ENCODE data around the gene SEC16B.
A peak's percentile ranks its signal among the peaks of the same experiment; 100 is the strongest.

The SEC16B gene

DNA sequence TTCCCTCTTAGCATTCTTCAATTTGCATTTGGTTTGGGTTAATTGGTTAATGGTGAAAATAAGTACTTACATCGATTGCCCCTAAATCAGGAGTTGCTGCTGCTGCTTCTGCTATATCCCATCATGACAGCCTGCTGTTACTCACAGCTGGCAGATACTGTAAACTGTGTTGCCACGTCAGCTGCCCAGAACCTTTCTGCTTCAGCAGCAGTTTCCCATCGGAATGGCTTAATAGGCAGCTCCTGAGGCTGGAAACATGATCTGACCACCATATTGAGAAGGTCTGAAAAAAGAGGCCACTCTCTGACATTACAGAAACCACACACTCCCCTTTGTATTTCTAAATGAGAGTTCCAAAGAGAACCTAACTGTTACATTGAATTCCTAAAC lies 14.3 kb upstream of the SEC16B start (continued):
- TF ChIP-seq, protein P1, sequence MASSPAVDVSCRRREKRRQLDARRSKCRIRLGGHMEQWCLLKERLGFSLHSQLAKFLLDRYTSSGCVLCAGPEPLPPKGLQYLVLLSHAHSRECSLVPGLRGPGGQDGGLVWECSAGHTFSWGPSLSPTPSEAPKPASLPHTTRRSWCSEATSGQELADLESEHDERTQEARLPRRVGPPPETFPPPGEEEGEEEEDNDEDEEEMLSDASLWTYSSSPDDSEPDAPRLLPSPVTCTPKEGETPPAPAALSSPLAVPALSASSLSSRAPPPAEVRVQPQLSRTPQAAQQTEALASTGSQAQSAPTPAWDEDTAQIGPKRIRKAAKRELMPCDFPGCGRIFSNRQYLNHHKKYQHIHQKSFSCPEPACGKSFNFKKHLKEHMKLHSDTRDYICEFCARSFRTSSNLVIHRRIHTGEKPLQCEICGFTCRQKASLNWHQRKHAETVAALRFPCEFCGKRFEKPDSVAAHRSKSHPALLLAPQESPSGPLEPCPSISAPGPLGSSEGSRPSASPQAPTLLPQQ (tag by site-specific recombination; IDR thresholded peaks at IDR 0.05), result peak; percentile 73; the same call in 1 of the 2 replicates
- TF ChIP-seq ZNF626 (tag by site-specific recombination; IDR thresholded peaks at IDR 0.05), result peak; percentile 87; the same call in 1 of the 2 replicates
- TF ChIP-seq ZNF596 (tag by site-specific recombination; IDR thresholded peaks at IDR 0.05), result no peak
- no peak for TF ChIP-seq ZBTB8A (tag by site-specific recombination; IDR thresholded peaks at IDR 0.05)
- no peak for TF ChIP-seq ZNF623 (tag by site-specific recombination; IDR thresholded peaks at IDR 0.05)
- TF ChIP-seq ZNF133 (tag by site-specific recombination; IDR thresholded peaks at IDR 0.05), result no peak
- no peak for TF ChIP-seq GLI4 (tag by site-specific recombination; IDR thresholded peaks at IDR 0.05)
- peak; percentile 68; the same call in 1 of the 2 replicates for TF ChIP-seq ZNF561 (tag by site-specific recombination; IDR thresholded peaks at IDR 0.05; ENCODE audit: borderline replicate concordance)
- no peak for TF ChIP-seq ZNF121 (tag by site-specific recombination; IDR thresholded peaks at IDR 0.05)
- TF ChIP-seq ZFHX2 (tag by site-specific recombination; conservative IDR thresholded peaks at IDR 0.05), result no peak
- peak; percentile 61; the same call in 1 of the 2 replicates for TF ChIP-seq TRIM28 (IDR thresholded peaks at IDR 0.05; ENCODE audit: borderline replicate concordance, low read length)
- no peak for TF ChIP-seq EGR2 (tag by site-specific recombination; IDR thresholded peaks at IDR 0.05; ENCODE audit: low read depth)
- TF ChIP-seq ZBTB48 (tag by site-specific recombination; IDR thresholded peaks at IDR 0.05), result peak; percentile 51; the same call in 1 of the 2 replicates
- TF ChIP-seq, protein P2, sequence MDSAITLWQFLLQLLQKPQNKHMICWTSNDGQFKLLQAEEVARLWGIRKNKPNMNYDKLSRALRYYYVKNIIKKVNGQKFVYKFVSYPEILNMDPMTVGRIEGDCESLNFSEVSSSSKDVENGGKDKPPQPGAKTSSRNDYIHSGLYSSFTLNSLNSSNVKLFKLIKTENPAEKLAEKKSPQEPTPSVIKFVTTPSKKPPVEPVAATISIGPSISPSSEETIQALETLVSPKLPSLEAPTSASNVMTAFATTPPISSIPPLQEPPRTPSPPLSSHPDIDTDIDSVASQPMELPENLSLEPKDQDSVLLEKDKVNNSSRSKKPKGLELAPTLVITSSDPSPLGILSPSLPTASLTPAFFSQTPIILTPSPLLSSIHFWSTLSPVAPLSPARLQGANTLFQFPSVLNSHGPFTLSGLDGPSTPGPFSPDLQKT (IDR thresholded peaks at IDR 0.05; ENCODE audit: borderline replicate concordance, low read depth, low read length), result no peak
- TF ChIP-seq HOXA7 (CRISPR knock-in tag; IDR thresholded peaks at IDR 0.05; ENCODE audit: borderline replicate concordance), result no peak
- TF ChIP-seq ZNF157 (tag by site-specific recombination; IDR thresholded peaks at IDR 0.05), result no peak
- TF ChIP-seq BCL11A (tag by site-specific recombination; IDR thresholded peaks at IDR 0.05; ENCODE audit: low read depth), result no peak
- TF ChIP-seq, protein P3, sequence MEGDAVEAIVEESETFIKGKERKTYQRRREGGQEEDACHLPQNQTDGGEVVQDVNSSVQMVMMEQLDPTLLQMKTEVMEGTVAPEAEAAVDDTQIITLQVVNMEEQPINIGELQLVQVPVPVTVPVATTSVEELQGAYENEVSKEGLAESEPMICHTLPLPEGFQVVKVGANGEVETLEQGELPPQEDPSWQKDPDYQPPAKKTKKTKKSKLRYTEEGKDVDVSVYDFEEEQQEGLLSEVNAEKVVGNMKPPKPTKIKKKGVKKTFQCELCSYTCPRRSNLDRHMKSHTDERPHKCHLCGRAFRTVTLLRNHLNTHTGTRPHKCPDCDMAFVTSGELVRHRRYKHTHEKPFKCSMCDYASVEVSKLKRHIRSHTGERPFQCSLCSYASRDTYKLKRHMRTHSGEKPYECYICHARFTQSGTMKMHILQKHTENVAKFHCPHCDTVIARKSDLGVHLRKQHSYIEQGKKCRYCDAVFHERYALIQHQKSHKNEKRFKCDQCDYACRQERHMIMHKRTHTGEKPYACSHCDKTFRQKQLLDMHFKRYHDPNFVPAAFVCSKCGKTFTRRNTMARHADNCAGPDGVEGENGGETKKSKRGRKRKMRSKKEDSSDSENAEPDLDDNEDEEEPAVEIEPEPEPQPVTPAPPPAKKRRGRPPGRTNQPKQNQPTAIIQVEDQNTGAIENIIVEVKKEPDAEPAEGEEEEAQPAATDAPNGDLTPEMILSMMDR (tag by site-specific recombination; IDR thresholded peaks at IDR 0.05), result no peak
- no peak for TF ChIP-seq ZNF311 (tag by site-specific recombination; IDR thresholded peaks at IDR 0.05; ENCODE audit: borderline replicate concordance)
- no peak for TF ChIP-seq ZNF707 (tag by site-specific recombination; IDR thresholded peaks at IDR 0.05)
- TF ChIP-seq, protein P4, sequence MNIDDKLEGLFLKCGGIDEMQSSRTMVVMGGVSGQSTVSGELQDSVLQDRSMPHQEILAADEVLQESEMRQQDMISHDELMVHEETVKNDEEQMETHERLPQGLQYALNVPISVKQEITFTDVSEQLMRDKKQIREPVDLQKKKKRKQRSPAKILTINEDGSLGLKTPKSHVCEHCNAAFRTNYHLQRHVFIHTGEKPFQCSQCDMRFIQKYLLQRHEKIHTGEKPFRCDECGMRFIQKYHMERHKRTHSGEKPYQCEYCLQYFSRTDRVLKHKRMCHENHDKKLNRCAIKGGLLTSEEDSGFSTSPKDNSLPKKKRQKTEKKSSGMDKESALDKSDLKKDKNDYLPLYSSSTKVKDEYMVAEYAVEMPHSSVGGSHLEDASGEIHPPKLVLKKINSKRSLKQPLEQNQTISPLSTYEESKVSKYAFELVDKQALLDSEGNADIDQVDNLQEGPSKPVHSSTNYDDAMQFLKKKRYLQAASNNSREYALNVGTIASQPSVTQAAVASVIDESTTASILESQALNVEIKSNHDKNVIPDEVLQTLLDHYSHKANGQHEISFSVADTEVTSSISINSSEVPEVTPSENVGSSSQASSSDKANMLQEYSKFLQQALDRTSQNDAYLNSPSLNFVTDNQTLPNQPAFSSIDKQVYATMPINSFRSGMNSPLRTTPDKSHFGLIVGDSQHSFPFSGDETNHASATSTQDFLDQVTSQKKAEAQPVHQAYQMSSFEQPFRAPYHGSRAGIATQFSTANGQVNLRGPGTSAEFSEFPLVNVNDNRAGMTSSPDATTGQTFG (tag by site-specific recombination; IDR thresholded peaks at IDR 0.05; ENCODE audit: borderline replicate concordance), result 0 out of 2 replicates have a peak, but pooled peaks have one; percentile 73
- TF ChIP-seq ZNF843 (tag by site-specific recombination; IDR thresholded peaks at IDR 0.05), result 0 out of 2 replicates have a peak, but pooled peaks have one; percentile 23
- no peak for TF ChIP-seq GLIS2 (tag by site-specific recombination; IDR thresholded peaks at IDR 0.05)
- TF ChIP-seq ZNF114 (tag by site-specific recombination; IDR thresholded peaks at IDR 0.05), result no peak
- no peak for TF ChIP-seq GLI2 (tag by site-specific recombination; IDR thresholded peaks at IDR 0.05; ENCODE audit: borderline replicate concordance, low read depth)
- TF ChIP-seq ZNF660 (tag by site-specific recombination; IDR thresholded peaks at IDR 0.05), result peak; percentile 95
- TF ChIP-seq, protein P5, sequence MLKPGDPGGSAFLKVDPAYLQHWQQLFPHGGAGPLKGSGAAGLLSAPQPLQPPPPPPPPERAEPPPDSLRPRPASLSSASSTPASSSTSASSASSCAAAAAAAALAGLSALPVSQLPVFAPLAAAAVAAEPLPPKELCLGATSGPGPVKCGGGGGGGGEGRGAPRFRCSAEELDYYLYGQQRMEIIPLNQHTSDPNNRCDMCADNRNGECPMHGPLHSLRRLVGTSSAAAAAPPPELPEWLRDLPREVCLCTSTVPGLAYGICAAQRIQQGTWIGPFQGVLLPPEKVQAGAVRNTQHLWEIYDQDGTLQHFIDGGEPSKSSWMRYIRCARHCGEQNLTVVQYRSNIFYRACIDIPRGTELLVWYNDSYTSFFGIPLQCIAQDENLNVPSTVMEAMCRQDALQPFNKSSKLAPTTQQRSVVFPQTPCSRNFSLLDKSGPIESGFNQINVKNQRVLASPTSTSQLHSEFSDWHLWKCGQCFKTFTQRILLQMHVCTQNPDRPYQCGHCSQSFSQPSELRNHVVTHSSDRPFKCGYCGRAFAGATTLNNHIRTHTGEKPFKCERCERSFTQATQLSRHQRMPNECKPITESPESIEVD (tag by site-specific recombination; IDR thresholded peaks at IDR 0.05), result no peak
- TF ChIP-seq ZNF670 (tag by site-specific recombination; IDR thresholded peaks at IDR 0.05; ENCODE audit: low read depth), result no peak
- no peak for TF ChIP-seq ZNF837 (tag by site-specific recombination; IDR thresholded peaks at IDR 0.05)
- no peak for TF ChIP-seq KLF1 (tag by site-specific recombination; IDR thresholded peaks at IDR 0.05)
- TF ChIP-seq, protein P6, sequence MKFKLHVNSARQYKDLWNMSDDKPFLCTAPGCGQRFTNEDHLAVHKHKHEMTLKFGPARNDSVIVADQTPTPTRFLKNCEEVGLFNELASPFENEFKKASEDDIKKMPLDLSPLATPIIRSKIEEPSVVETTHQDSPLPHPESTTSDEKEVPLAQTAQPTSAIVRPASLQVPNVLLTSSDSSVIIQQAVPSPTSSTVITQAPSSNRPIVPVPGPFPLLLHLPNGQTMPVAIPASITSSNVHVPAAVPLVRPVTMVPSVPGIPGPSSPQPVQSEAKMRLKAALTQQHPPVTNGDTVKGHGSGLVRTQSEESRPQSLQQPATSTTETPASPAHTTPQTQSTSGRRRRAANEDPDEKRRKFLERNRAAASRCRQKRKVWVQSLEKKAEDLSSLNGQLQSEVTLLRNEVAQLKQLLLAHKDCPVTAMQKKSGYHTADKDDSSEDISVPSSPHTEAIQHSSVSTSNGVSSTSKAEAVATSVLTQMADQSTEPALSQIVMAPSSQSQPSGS (tag by site-specific recombination; IDR thresholded peaks at IDR 0.05; ENCODE audit: low read depth), result no peak
- TF ChIP-seq YY1 (tag by site-specific recombination; IDR thresholded peaks at IDR 0.05), result peak; percentile 98

All from HEK293 (cell line).